Thyroid gland (tissue), 4 donors: ENCODE data around the gene DUSP8. TPM values are rescaled to one million over a fixed set of nuclear protein-coding genes. Genes with fewer than 3 reads are reported as not detected.
"Not testable (repeated sequence)": the region's sequence is repeated elsewhere in the genome, so short reads cannot be mapped to it uniquely, and the experiment has no call there.

Source experiments
- DNase-seq, 2 donors: peaks; one replicate each; pipeline ENCODE4 v3.0.0-alpha.2; 2019
- H3K27ac ChIP-seq, 3 donors: fragments of 200-600 bp; sonication (generic); 1 replicate in 2 of 3; 2 replicates in 1 of 3; pipeline ENCODE4 v1.5.1; 2016 to 2019; ENCODE audit warnings: mild to moderate bottlenecking in 1 of 3, moderate library complexity in 1 of 3
- H3K27me3 ChIP-seq: fragments of 200-600 bp; sonication (generic); one replicate; pipeline ENCODE4 v1.5.1; 2019
- H3K36me3 ChIP-seq, 2 donors: fragments of 200-600 bp; sonication (generic); one replicate each; pipeline ENCODE4 v1.5.1; 2016 to 2019
- H3K4me1 ChIP-seq, 2 donors: fragments of 200-600 bp; sonication (generic); one replicate each; pipeline ENCODE4 v1.5.1; 2017 to 2019
- H3K4me3 ChIP-seq, 3 donors: fragments of 200-600 bp; sonication (generic); replicated peaks in 1 of 3; 1 replicate in 2 of 3; 2 replicates in 1 of 3; pipeline ENCODE4 v1.5.1; 2016; ENCODE audit warnings: mild to moderate bottlenecking in 1 of 3
- H3K9me3 ChIP-seq: fragments of 200-600 bp; sonication (generic); one replicate; pipeline ENCODE4 v1.5.1; 2017
- CTCF ChIP-seq, 6 experiments: fragments of 200-600 bp in 3 of 6; fragments of 450-650 bp in 3 of 6; sonication (generic) in 3 of 6; IDR thresholded peaks; one replicate each; pipeline ENCODE4 v1.5.1; 2016 to 2019; ENCODE audit warnings: antibody characterized with exemption in 6 of 6, mild to moderate bottlenecking in 2 of 6, inconsistent platforms in 1 of 6, moderate library complexity in 1 of 6
- POLR2A ChIP-seq, 2 donors: fragments of 450-650 bp; IDR thresholded peaks; one replicate each; pipeline ENCODE4 v1.6.1; 2017; ENCODE audit warnings: antibody characterized with exemption in 2 of 2, mild to moderate bottlenecking in 2 of 2, moderate library complexity in 1 of 2
- WGBS, 2 donors: methylation state at CpG; one replicate each; pipeline ENCODE4 v1.1.5; 2017; 5-methylcytosine and 5-hydroxymethylcytosine counted together
- intact Hi-C: fragments of 100-400 bp; cut with DNase I; formaldehyde crosslinking; loops from one replicate; pipeline ENCODE4 v1.15.1; 2023
- total RNA-seq, 4 donors: library from RNA; depleted of rRNA; stranded (reverse); fragments of >200 nt; gene quantifications; one replicate each; pipeline ENCODE4 v1.2.3, GENCODE V29; 2016

Gene DUSP8
- total RNA-seq, 4 donors from 2014 or later, result 1.3 to 3.5 (median 2.5) TPM

DNA sequence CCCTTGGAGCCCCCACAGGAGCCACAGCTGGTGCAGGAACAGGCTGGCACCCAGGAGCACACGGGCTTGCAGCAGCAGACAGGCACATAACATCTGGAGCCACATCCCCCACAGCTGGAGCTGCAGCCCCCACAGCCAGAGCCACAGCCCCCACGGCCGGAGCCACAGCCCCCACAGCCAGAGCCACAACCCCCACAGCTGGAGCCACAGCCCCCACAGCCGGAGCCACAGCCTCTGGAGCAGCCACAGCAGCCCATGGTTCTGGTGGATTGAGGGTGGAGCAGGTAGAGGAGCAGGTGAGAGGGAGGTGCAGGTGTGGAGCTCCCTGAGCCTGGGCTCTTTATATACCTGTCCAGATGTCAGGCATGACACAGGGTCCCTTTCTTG is 25.9 kb upstream of the DUSP8 start, which contains the start of gene KRTAP5-2:
Gene KRTAP5-2, minus strand, starts transcription at position 301 of the 387 bp plus-strand sequence. Its CDS starts 44 bp downstream, at position 257.
- DNase-seq, result no peak
- Histone ChIP-seq H3K36me3 (no peaks in the 10 kb centered on the region), H3K27me3 (no peaks in the 10 kb centered on the region), H3K4me3 (no peak within 1 kb of the TSS), H3K9me3 (no peaks in the 10 kb centered on the region), H3K4me1 (no peaks in the 10 kb centered on the region), H3K27ac (no peak within 1 kb of the TSS)
- intact Hi-C loops, result no loop called here
- WGBS, 2 donors, result 60% methylated on average over 1 of the region's 4 CpGs; no CpG with 5 or more reads in 1 of the 2 donors
- TF ChIP-seq CTCF (IDR thresholded peaks at IDR 0.05), result no peak
- TF ChIP-seq POLR2A (IDR thresholded peaks at IDR 0.05), result no peak

GRCh38 chr11:1597331-1597993 is 25.4 kb upstream of the DUSP8 start:
- 78 to 94% methylated on average over 10 of the region's 10 CpGs for WGBS, 2 donors
- TF ChIP-seq CTCF (IDR thresholded peaks at IDR 0.05), result no peak
- no peak for TF ChIP-seq POLR2A (IDR thresholded peaks at IDR 0.05)
- H3K4me3 ChIP-seq, result no peak overlapping the region
- no peaks in the 10 kb centered on the region for H3K36me3 ChIP-seq
- H3K4me1 ChIP-seq, result no peaks in the 10 kb centered on the region
- H3K27ac ChIP-seq, result no peak overlapping the region
- H3K27me3 ChIP-seq, result no peaks in the 10 kb centered on the region
- intact Hi-C loops, result no loop called here
- no peaks in the 10 kb centered on the region for H3K9me3 ChIP-seq
- no peak for DNase-seq

DNA sequence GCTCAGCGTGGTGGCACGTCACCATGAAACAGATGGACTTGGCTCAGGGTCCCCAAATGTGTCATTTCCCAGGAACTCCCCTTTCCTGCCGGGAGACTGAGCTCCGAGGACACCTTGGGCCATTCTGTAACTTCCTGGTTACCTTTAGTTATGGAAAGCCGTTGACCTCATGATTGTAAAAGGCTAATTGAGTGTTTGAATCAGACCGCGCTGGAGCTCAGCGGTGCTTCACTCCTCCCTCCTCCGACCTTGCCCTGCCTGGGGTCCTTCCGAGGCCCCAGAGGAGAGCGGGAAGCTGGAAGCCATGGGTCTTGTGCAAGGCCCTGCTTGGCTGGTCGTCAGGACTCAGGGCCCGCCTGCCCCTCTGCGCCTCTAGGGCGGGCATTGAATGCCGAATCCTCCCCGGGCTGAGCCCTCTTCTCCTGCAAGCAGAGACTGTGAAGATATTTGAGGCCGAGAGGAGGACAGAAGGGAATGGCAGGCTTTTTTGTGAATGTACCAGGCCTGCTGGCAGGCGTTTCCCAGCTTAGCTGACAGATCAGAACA is 24.6 kb upstream of the DUSP8 start:
- H3K4me3 ChIP-seq, H3K4me1 ChIP-seq, DNase-seq, H3K36me3 ChIP-seq, H3K27me3 ChIP-seq, H3K27ac ChIP-seq, H3K9me3 ChIP-seq, intact Hi-C loops: not testable (repeated sequence)
- 52 to 56% methylated on average over 12 to 18 of the region's 19 CpGs for WGBS, 2 donors

DNA sequence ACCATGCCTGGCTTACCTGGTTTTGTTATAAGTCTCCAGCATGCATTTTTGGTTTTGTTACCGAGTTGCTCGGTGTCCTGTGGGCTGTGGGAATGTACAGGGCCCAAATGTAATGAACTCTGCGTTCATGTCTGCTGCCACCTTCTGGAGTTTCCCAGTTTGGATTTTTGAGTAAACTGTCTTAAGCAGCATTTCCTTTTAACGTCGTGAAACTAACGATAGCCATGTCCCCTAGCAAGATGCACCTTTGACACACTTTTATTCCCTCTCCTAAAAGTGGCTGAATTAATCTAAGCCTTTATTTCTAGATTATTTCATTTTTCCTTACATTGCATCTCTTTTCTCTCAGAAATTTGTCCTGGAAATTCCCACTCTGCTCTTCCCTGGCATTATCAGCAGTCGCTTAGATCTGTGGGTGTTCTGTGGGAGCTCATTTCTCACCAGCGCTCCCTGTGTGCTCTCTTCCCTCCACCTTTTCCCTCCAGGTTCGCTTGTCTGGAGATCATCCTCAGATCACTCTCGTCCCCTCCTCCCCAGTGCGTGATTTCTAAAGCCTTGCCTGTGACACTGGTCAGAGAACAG is 24.0 kb upstream of the DUSP8 start:
- H3K4me3 ChIP-seq, intact Hi-C loops, H3K36me3 ChIP-seq, H3K27me3 ChIP-seq, H3K9me3 ChIP-seq, DNase-seq, H3K4me1 ChIP-seq, H3K27ac ChIP-seq: not testable (repeated sequence)
- 49 to 58% methylated on average over 11 of the region's 11 CpGs for WGBS, 2 donors

GRCh38 chr11:1592628-1593027 is 20.6 kb upstream of the DUSP8 start:
- no peaks in the 10 kb centered on the region for H3K27me3 ChIP-seq
- H3K9me3 ChIP-seq, result no peaks in the 10 kb centered on the region
- no peaks in the 10 kb centered on the region for H3K4me1 ChIP-seq
- intact Hi-C loops, result no loop called here
- no peak overlapping the region for H3K27ac ChIP-seq
- no peaks in the 10 kb centered on the region for H3K36me3 ChIP-seq
- DNase-seq, result no peak
- no peak for TF ChIP-seq POLR2A (IDR thresholded peaks at IDR 0.05)
- no peak for TF ChIP-seq CTCF (IDR thresholded peaks at IDR 0.05)
- no peak overlapping the region for H3K4me3 ChIP-seq
- WGBS, 2 donors, result 79 to 80% methylated on average over 9 of the region's 9 CpGs

- Histone ChIP-seq H3K27me3 (no peaks in the 10 kb centered on the region), H3K4me3 (no peak overlapping the region), H3K9me3 (no peaks in the 10 kb centered on the region), H3K27ac (no peak overlapping the region), H3K36me3 (no peaks in the 10 kb centered on the region), H3K4me1 (no peaks in the 10 kb centered on the region)
- no peak for DNase-seq
- no peak for TF ChIP-seq POLR2A (IDR thresholded peaks at IDR 0.05)
- TF ChIP-seq CTCF (IDR thresholded peaks at IDR 0.05), result no peak
- 87 to 93% methylated on average over 3 to 6 of the region's 6 CpGs for WGBS, 2 donors
- intact Hi-C loops, result no loop called here
Measured at GRCh38 chr11:1589996-1590395, 17.9 kb upstream of the DUSP8 start.

GRCh38 chr11:1589191-1589963 is 17.3 kb upstream of the DUSP8 start:
- H3K36me3 ChIP-seq, intact Hi-C loops, H3K27ac ChIP-seq, H3K4me3 ChIP-seq, DNase-seq, H3K9me3 ChIP-seq, H3K27me3 ChIP-seq, H3K4me1 ChIP-seq: not testable (repeated sequence)
- 39 to 53% methylated on average over 8 of the region's 10 CpGs for WGBS, 2 donors
